HG03139 (cell line): ENCODE results near the gene MRPL11.
"Not testable (repeated sequence)": the region's sequence is repeated elsewhere in the genome, so short reads cannot be mapped to it uniquely, and the experiment has no call there.

Experiments used
- ATAC-seq: cut with Tn5 transposase; IDR thresholded peaks from one replicate; pipeline ENCODE4 v1.9.1; 2021; ENCODE audit not compliant: unreplicated experiment

Gene MRPL11

GRCh38 chr11:66467034-66467659 is 28.5 kb upstream of the MRPL11 start:
- ATAC-seq, result peak; percentile 11

DNA sequence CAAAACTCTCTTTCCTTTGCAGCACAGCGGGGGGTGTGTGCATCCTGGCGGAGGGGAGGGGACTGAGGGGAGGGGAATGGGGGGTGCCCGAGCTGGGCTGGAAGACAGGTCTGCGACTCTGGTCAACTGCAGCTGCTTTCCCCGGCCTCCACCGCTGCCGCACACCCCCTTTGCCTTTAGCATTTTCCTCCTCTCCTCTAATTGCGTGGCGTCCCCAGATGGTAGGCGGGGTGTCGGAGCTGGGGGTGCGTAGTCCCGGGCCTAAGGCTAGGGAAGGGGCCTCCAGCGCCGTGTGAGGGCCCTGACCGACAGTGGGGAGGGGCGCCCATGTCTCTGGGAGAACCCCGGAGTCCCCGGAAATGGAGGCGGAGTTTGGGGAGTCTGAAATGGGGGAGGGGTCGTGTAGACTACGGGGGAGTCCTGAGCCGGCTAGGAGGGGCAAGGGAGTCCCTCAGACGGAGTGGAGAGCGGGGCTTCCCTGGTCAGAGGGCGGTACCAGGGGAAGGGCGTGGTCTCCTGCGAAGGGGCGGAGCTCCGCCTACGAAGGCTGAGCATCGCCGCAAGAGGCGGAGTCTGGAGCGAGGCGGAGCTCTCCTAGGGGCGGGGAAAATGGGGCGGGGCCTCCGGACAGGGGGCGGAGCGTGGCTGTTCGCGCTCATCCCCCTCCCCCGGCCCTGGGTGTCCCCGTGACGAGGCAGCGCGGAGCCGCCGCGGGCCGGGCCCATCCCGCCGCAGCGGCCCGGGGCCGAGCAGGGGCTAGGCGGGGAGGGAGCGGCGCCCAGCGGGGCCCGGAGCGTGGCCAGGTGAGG is 27.8 kb upstream of the MRPL11 start, which contains the start of gene PELI3:
PELI3 (plus strand) TSS at position 681 of the 809 bp plus-strand sequence. CDS start 1,224 bp downstream, outside the sequence.
- peak; percentile 72 for ATAC-seq

GRCh38 chr11:66465373-66466224 is 27.0 kb upstream of the MRPL11 start:
- ATAC-seq, result no peak

DNA sequence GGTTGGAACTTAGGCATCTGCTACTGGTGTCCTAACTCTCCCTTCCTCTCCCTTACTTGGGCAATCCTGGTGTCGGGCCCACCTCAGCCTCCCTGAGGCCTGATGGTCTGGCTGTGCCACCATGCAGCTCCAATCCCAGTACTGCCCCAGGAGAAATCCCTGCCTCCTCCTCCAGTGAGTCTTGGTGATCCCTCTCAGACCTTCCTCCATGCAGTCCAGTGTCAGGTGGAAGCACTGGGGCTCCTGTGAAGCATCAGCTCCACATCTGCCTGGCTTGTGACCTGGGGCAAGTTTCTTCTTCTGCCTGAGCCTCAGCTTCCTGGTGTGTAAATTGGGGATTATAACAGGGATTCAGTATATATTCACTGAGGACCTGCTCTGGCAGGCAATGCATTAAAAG is 26.3 kb upstream of the MRPL11 start:
- ATAC-seq, result no peak

DNA sequence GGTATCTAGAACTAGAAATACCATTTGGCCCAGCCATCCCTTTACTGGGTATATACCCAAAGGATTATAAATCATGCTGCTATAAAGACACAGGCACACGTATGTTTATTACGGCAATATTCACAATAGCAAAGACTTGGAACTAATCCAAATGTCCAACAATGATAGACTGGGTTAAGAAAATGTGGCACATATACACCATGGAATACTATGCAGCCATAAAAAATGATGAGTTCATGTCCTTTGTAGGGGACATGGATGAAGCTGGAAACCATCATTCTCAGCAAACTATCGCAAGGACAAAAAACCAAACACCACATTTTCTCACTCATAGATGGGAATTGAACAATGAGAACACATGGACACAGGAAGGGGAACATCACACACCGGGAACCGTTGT is 25.5 kb upstream of the MRPL11 start:
- not testable (repeated sequence) for ATAC-seq

DNA sequence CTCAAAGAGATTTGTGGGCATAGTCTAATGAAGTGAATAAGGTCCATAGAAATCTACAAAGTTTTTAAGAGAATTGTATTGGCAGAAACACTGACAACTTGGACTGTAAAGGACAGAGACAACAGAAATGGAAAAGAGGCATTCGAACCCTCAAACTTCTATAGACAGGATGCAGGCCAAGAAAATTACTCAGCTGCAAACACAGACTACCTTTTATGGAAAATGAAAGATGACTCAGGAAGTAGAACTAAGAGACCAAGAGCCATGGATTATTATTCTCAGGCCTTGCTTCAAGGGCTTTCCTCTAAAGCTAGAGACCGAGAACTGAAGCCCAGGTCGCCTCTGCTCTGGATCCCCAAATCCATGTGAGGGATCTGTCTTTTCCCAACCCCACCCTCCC is 24.3 kb upstream of the MRPL11 start:
- ATAC-seq, result no peak

DNA sequence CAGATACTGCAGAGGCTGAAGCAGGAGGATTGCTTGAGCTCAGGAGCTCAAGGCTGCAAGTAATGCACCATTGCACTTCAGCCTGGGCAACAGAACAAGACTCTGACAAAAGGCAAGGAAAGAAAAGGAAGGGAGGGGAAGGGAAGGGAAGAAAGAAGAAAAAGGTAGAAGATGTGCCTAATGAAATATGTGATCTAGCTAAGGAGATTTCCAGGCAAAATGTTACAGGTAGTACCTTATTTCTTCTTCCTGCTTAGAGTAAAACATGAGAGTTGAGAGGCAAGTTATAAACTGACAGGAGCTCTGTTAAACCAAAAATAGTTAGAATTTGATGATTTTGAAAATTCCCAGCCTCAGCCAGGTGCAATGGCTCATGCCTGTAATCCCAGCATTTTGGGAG is 23.4 kb upstream of the MRPL11 start:
- ATAC-seq, result no peak

- no peak for ATAC-seq
These were observed 20.6 kb upstream of the MRPL11 start for GRCh38 chr11:66459138-66459778.

- ATAC-seq, result no peak
These were observed 19.2 kb upstream of the MRPL11 start for GRCh38 chr11:66457826-66458225.

DNA sequence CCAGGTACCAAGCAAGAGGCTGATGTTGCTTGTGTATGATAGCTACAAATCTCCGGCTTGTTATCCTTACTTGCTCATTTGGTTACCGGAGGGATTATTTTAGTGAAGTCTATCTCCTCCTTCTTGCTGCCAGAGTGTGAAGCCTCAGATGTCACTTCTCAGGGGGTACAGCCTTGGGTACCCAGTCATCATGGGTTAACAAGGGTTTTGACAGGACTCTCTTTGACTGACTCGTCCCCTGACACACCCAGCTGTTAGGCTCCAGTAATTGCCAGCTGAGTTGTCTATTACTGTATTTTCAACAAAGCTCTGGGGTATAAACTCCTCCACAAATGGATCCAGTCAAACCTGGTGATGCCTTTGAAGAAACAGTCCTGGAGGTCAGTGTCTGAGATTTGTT is 16.2 kb upstream of the MRPL11 start:
- no peak for ATAC-seq

DNA sequence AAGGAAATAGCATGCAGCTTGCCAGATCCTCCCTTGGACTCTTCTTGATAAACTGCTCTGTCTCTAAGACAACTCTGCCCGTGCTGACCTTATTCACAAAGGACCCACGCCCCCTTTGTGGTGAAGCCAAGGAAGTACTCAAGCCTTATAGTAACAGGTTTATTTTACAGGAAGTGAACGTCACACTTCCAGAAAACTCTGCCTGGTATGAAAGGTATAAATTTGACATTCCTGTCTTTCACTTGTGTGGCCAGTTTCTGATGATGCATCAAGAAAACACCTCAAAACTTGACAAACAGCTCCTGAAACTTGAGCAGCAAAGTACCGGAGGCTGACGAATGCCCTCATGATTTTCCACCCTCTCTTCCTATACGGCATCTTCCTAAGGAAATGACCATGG is 15.6 kb upstream of the MRPL11 start:
- no peak for ATAC-seq

- no peak for ATAC-seq
These were observed 13.0 kb upstream of the MRPL11 start for GRCh38 chr11:66451663-66452062.

GRCh38 chr11:66450560-66450959 is 11.9 kb upstream of the MRPL11 start:
- ATAC-seq, result no peak

- no peak for ATAC-seq
These were observed 9.9 kb upstream of the MRPL11 start for GRCh38 chr11:66448523-66448922.

GRCh38 chr11:66447012-66447411 is 8.4 kb upstream of the MRPL11 start:
- ATAC-seq, result no peak

- no peak for ATAC-seq
These were observed 5.0 kb upstream of the MRPL11 start for GRCh38 chr11:66443602-66444001.

DNA sequence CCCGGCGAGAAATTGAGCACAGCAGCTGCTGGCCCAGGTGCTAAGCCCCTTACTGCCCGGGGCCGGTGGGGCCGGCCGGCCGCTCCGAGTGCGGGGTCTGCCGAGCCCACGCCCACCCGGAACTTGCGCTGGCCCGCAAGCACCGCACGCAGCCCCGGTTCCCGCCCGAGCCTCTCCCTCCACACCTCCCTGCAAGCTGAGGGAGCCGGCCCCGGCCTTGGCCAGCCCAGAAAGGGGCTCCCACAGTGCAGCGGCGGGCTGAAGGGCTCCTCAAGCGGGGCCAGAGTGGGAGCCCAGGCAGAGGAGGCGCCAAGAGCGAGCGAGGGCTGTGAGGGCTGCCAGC is 2.3 kb upstream of the MRPL11 start:
- not testable (repeated sequence) for ATAC-seq

DNA sequence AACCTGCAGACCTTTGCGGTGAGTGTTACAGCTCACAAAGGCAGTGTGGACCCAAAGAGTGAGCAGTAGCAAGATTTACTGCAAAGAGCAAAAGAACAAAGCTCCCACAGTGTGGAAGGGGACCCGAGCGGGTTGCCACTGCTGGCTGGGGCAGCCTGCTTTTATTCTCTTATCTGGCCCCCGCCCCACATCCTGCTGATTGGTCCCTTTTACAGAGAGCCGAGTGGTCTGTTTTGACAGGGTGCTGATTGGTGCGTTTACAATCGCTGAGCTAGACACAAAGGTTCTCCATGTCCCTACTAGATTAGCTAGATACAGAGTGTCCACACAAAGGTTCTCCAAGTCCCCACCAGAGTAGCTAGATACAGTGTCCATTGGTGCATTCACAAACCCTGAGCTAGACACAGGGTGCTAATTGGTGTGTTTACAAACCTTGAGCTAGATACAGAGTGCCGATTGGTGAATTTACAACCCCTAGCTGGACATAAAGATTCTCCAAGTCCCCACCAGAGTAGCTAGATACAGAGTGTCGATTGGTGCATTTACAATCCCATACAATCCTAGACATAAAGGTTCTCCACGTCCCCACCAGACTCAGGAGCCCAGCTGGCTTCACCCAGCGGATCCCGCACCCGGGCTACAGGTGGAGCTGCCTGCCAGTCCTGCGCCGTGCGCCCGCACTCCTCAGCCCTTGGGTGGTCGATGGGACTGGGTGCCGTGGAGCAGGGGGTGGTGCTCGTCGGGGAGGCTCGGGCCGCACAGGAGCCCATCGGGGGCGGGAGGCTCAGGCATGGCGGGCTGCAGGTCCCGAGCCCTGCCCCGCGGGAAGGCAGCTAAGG is 1.7 kb upstream of the MRPL11 start:
- not testable (repeated sequence) for ATAC-seq

DNA sequence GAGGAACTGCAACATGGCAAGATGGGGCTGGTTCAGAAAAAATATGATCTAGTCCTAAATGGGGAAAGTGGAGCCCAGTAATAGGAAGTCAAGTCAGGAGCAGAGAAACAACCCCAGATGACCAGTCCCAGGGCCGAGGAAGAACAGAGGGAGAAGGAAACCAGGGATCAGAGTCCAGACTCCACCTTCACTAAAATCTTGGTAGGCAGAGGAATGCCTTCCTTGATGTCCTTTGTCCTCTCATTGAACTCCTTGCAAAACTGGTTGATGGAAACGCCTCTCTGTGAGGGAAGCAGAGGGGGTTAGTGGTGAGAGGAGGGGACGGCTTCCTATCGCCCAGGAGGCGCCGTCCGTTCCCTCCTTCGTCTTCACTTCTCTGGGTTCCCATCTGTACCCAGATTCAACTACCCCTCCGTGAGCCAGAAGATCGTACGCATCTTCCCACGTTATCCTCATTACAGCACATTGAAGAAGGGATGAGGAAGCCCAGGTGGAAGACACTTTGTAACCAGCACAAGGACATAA is 607 bp downstream of the MRPL11 start:
- no peak for ATAC-seq

GRCh38 chr11:66432597-66432996 is 6.1 kb downstream of the MRPL11 start:
- no peak for ATAC-seq
